GM19324 (cell line): Measurements from ENCODE around the gene HYCC1.
A peak's percentile ranks its signal among the peaks of the same experiment; 100 is the strongest.

ENCODE experiments used
- ATAC-seq: cut with Tn5 transposase; IDR thresholded peaks from one replicate; pipeline ENCODE4 v1.9.1; 2021; ENCODE audit warnings: mild to moderate bottlenecking, moderate library complexity; ENCODE audit not compliant: unreplicated experiment, low FRiP score

Gene HYCC1

GRCh38 chr7:23017309-23017708 is 3.4 kb upstream of the HYCC1 start:
- ATAC-seq = no peak

DNA sequence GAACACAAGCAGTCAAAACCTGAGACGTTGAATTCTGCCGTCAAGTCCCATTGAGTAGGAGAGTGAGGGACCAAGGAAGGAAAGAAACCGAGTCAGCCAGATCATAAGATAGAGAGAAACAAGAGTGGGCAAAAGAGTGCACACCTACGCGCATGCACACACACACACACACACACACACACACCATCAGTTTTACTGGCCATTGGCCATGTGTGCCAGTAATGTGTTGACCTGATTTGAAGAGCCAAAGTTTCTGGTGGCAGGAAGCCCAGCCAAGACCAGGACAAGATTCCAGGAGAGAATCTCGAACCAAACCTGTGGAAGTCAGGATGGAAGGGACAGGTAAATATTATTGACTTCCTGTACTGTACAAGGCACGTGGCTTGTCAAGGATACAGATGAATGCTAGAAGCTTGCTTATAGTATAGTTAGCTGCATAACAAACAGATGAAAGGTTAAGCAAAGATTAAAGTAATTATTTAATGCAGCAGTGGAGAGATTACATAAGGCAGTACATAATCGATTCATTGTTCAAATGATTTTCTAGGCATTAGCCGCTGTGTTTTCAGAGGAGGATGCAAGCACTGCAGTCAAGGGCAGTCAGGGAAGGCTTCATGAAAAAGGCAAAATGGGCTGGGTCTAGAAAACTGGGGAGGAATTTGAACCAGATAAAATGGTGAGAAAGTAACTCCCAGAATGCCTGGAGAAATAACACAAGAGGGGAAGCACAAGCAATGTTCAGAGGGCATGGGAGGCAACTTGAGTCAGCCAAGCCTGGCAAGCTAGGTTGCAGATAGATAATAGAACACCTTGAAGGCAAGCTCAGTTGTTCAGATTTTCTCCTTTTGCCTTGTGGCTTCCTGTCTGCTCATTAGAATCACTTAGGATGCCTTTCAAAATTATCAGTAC is 2.7 kb upstream of the HYCC1 start:
- ATAC-seq = no peak

DNA sequence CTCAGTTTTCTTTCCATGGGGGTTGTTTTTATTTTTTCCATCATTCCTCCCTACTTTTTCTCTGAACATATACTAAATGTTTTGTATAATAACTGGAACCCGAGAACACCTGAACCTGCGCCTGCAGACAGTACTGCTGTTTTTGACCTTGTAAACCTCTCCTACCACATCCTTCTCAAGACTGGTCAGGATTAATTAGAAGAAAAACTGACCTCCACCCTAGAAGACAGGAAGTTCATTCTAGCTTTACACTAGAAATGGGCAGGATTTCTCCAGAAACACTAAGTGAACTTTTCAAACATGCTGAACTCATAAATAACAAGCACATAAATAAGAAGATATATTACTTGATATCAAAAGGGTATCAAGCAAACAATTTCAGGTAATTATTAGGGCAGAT is 751 bp upstream of the HYCC1 start:
- ATAC-seq = no peak

- peak; percentile 11 for ATAC-seq
Measured at GRCh38 chr7:23012908-23013714, 819 bp downstream of the HYCC1 start.

- no peak for ATAC-seq
Measured at GRCh38 chr7:23012186-23012585, 1.7 kb downstream of the HYCC1 start.

DNA sequence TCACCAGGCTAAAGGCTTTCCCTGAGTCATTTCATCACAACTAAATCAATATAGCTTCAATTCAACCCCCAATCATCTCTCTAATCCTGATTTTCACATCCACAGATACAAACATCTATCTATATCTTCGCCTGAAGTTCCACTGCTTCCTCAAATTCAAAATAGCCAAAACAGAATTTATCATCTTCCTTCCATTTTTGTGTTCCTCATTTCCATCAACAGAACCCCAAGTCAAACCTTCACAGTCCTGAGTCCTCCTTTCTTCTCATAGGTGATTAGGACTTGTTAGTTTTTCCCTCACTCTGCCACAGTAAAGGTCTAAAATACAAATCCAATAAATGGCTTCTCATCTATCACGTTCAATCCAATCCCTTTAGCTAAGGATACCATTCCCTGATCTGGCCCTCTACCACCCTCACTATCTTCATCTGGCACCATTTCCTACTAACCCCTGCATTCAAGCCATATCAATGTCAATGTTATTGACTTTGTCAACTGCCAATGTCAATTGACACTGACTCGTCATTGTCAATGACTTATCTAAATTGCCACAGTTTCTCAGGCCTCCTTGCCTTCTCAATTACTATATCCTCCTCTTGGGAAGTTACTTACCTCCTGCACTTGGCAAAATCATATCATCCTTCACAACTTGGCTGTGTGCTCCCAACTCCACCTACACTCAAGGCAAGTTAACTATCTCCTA is 2.6 kb downstream of the HYCC1 start:
- ATAC-seq = no peak

GRCh38 chr7:23009303-23009702 is 4.6 kb downstream of the HYCC1 start:
- ATAC-seq = no peak

DNA sequence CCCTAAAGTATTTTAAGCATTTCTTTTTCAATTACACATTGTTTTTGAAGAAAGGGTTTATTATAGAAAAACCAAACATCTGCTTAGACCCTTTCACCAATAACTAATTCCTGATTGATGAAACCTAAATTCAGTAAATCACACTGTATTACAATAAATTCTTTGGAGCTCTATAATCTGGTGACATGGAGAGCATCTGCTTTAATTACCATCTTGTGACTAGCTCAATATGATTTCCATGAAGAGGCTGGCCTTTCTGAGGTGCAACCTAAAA is 9.7 kb downstream of the HYCC1 start:
- ATAC-seq = no peak

DNA sequence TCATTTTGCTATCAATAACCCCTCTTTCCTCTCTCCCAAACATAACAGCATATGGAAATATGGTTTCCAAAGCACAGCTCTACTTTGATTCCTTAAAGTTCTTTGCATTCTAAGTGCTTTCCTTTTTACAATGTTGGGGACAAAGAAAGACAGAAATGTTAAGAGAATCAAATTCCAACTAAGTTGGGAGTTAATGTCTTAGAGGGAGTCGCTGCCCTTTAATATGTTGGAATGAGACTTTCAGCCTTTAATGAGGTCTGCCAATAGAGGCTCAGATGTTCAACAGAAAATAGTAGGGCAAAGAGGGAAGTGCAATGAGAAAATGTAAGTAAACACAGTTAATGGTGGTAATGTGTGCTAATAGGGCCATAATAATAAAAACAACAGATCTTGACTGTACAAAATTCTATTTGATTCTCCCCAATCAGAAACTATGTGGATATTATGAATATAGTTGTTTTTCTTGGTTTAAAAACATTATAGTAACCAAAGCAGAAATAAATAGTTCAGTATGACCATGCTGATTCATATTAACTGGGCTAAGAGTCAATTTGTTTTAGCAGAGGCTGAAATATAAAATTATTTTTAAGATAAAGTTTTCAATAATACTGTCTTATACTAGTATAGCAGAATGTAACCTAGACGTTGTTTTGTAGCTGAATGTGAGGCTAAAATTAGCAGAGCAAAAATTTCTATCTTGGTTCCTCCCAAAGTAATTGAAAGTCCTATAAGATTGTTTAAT is 10.3 kb downstream of the HYCC1 start:
- no peak for ATAC-seq

- ATAC-seq = no peak
Measured at GRCh38 chr7:23002698-23003097, 11.2 kb downstream of the HYCC1 start.

DNA sequence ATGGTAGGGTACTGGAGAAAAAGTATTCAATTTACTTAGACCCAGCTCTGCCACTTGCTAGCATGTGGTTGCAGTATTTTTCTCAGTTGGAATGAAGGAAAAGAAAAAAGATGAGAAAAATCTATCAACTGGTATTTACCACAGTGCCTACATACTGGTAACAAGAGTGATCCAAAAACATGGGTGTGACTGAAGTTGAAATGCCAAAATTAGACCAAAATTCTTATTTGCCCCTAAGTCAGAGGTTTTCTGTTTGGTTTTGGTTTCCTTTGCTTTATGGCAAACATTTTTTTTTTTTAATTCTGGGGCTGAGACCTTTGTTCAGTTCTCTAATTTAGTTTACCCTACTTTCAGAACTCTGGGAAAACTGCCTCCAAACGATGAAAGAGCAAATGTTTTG is 12.3 kb downstream of the HYCC1 start:
- ATAC-seq = no peak

GRCh38 chr7:23000597-23001360 is 13.2 kb downstream of the HYCC1 start:
- ATAC-seq = no peak

DNA sequence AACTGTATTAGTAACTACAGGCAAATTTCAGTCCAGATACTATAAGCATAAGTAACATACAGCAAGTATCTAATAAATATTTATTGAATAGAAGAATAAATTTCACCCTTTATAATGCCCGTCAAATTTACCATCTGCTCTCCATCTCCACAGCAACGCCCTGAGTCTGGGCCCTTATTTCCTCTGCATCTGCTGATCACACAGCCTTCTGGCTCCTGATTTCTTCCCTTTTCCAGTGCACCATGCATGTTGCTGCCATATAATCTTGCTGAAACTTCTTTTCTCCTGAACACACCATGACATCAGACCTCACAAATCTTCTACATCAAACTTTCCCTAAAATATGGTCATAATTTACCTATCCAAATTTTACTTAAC is 15.4 kb downstream of the HYCC1 start:
- ATAC-seq = no peak

DNA sequence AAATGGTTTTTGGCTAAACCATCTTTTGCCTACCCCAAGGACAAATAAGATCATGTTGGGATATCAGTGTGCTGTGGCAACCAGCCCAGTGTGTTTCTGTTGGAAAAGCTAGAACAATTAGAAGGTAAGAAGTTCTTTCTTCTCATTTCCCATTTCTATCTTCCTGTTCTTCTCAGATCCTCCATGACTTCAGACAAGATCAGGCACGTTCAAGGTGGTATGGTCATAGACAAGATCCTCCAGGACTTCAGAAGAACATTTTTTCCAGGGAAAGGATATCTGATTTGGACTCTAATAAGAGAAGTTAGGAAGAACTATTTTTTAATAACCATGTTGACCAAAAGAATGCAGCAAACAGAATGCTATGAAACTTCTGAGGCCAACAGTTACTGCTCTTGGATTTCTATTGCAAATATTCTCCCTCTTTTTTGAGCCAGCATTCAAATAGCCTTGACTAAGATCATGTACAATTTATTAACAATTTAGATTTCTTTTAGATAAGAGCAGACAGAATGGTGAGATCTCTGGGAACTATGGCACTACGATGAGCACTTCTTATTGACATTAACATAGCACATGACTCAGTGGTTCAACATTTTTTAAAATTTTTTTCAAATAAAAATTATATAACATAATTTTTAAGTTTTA is 15.9 kb downstream of the HYCC1 start:
- no peak for ATAC-seq

GRCh38 chr7:22996470-22996869 is 17.5 kb downstream of the HYCC1 start:
- ATAC-seq = no peak

DNA sequence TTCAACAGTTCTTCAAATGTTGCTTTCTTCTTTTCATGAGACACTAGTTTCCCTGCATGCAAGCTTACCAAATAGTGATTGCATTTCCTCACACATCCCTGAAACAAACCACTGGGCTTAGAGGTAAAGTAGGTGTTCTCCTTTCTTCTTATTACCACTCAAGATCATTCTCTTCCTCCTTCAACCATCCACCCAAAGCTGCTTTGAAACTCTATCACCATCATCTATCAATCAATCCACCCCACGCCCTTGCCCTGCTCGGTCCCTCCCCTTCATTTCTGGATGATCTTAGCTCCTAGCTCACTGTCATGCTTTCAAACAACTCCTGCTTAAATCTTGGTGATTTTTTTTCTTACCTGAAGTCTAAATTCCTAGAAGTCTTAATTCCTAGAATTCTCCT is 18.9 kb downstream of the HYCC1 start:
- ATAC-seq = no peak

DNA sequence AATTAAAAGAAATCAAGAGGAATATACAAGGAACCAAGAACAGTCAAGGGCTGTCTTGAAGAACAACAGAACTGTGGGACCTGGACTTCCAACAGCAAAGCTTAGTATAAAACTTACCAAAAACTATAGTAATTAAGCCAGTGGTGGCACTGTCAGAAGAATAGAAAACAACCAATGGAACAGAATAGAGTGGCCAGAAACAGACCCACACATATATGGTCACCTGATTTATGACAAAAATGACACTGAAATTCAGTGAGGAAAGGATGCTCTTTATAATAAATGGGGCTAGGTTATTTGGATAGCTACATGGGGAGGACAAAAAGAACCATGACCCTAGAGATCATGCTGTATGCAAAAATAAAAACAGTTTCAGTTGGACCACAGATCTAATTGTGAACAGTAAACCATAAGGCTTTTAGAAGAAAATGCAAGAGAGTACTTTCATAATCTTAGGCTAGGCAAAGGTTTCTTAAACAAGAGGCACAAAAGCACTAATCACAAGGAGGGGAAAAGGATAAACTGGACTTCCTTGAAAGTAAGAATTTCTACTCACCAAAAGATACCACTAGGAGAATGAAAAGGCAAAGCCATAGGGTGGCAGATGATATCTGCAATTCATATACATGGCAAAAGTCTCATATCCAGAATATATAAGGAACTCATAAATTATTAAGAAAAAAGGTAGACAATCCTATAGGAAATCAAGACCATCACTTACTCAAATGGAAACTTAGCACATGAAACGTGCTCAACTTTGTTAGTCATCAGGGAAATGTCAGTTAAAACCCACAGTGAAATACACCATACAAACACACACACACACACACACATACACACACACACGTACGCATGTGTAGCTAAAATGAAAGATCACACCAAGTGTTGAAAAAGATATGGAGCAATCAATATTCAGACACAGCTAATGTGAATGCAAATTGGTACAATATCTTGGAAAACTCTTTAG is 20.8 kb downstream of the HYCC1 start:
- ATAC-seq = peak; percentile 81

DNA sequence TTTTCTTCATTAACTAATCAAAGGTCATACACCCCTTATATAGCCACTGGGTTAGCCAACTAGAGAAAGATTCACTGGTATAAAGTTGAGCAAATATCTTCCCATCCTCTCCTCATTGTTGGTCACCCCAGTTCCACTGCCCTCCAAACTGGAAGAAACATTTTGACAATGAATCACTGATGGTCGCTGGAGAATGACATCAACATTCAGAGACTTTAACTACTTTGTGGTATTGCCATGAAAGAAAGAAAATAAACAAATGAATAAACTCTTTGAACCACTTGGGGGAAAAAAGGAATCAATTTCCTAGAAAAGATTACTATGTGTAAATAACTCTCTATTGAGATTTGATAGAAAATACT is 23.4 kb downstream of the HYCC1 start:
- ATAC-seq = no peak
